ENCODE data around the gene SLC16A11.
"Not testable (repeated sequence)": the region's sequence is repeated elsewhere in the genome, so short reads cannot be mapped to it uniquely, and the experiment has no call there.

The SLC16A11 gene

GRCh38 chr17:7004398-7005253 lies 39.3 kb downstream of the SLC16A11 start:
- DNase-seq = peak; percentile 73 to 85 (median 79)

GRCh38 chr17:7003745-7004144 lies 40.1 kb downstream of the SLC16A11 start:
- no peak for DNase-seq

GRCh38 chr17:7002288-7003047 lies 41.4 kb downstream of the SLC16A11 start:
- no peak for DNase-seq

- peak in 2 of 3 donors; percentile 31 to 44 for DNase-seq
These were observed 42.5 kb downstream of the SLC16A11 start for GRCh38 chr17:7001318-7001961.

- DNase-seq = no peak
These were observed 44.9 kb downstream of the SLC16A11 start for GRCh38 chr17:6998855-6999508.

- no peak for DNase-seq
These were observed 46.7 kb downstream of the SLC16A11 start for GRCh38 chr17:6997171-6997570.

GRCh38 chr17:6996256-6997011 lies 47.5 kb downstream of the SLC16A11 start:
- no peak for DNase-seq

DNA sequence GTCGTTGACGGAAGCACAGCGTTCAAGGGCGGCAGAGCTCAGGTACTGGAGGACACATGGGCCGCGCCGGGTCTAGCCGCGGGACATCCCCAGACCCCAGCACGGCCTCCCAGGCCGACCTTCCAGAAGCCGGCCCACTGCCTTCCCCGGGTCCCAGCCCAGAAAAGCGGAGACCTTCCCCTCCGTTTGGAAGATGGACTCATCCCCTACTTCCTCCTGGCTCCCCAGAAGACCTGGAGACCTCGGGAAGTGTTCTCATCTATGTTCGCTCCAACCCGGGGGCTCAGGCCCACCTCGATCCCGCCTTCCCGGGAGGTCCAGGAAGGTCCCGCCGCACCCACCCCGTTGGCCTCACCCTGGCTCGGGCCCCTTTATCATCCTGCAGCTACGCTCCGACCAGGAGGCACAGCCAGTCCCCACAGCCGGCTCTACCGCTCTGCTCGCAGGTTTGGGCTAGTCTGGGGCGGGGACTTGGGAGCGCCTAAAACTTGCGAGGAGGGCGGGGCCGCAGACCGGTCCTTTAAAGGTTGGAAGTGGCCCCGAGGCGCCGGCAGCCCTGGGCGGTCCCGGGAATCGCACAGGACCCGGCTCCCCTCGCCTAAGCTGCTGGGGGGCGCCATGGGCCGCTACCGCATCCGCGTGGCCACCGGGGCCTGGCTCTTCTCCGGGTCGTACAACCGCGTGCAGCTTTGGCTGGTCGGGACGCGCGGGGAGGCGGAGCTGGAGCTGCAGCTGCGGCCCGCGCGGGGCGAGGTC lies 48.2 kb downstream of the SLC16A11 start, which contains the start of gene ALOX12:
ALOX12 (plus strand) TSS at position 550 of the 756 bp plus-strand sequence; CDS start at position 619, 69 bp downstream.
- no peak for DNase-seq

DNA sequence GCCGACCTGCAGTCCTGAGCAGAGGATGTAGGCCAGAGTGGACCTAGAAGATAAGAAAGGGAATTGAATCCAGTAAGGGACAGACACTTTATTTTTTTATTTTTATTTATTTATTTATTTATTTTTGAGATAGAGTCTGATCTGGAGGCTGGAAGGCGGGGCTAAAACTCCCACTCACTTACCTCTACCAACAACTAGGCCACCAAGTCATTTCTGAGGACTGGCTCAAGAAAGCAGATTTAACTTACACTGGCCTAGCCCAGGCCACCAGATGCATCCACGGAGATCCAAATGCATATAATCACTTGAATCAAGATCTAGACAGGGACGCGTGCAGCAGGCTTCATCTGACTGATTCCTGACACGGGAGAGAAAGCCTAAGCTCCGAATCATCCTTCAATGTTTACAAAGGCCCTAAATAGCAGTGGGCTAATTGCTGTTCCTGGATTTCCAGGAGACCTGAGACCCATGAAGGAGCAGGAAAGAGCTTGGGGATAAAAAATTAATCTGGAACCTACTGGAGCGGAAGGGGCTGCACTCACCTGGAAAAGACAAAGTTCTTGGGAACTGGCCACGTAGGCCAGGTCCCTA lies 49.1 kb downstream of the SLC16A11 start:
- no peak for DNase-seq

DNA sequence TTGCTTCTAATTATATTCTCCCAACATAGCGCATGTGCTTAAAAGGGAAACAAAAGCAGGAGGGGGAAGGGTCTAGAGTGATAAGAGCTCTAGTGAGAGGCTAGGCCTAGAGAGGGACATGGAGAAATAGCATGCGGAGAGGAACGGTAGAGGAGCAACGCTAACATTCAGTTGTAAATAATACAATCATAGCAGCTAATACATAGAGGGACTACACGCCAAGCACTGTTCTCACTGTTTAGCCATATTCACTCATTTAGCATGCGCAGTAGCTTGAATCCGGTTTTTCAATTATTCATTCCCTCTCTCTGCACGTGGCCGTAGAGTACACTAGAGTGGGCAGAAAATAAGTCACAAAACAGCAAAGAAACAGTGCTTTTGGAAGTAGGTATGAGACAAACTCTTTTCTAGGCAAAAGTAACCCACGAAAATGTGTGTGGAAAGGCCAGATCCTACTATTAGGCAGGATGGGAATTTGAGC lies 49.7 kb downstream of the SLC16A11 start:
- DNase-seq = no peak

GRCh38 chr17:6993613-6994056 lies 50.3 kb downstream of the SLC16A11 start:
- not testable (repeated sequence) for DNase-seq

Data from suppressor macrophage treated with lipopolysaccharide for 1 hour (primary cell).